Fibroblast of the aortic adventitia (primary cell): ENCODE measurements around the gene GSTO1. TPM values are rescaled to one million over a fixed set of nuclear protein-coding genes. Genes with fewer than 3 reads are reported as not detected.

Experiments used
- DNase-seq: peaks from one replicate; pipeline ENCODE4 v3.0.0-alpha.2; 2010; ENCODE audit warnings: low read depth
- H3K4me3 ChIP-seq: 2 replicates; pipeline ENCODE4 v1.5.1; 2011; ENCODE audit warnings: low read depth, mild to moderate bottlenecking, control low read depth, low read length, moderate library complexity
- total RNA-seq: library from RNA; depleted of rRNA; stranded (reverse); fragments of >200 nt; gene quantifications from 2 replicates; pipeline ENCODE4 v1.2.3, GENCODE V29; 2012; ENCODE audit warnings: low replicate concordance
- TF ChIP-seq, protein P1 (sequence below): IDR thresholded peaks from 2 replicates; pipeline ENCODE4 v1.5.1; 2011; ENCODE audit warnings: mild to moderate bottlenecking, low read length, control low read depth, inconsistent platforms; ENCODE audit not compliant: insufficient read depth

The GSTO1 gene
- total RNA-seq, 1 donor, result 260 TPM

DNA sequence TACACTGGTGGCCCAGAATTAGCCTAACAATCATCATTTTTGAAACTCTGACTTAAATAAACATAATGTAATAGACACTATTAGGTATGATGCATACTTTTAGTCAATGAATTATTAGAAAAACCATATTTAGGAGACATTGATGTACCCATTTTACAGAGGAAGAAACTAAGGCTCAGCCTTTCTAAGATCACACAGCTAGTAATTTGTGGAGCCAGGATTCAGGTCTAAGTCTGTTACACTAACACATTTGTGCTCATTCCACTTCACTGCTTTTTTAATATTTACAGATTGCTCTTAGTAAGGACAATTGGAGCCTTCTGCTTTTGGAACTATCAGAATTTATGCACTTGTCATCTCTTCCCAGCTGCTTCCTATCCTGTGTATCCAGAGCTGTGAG is 31.4 kb upstream of the GSTO1 start:
- no peak overlapping the region for H3K4me3 ChIP-seq
- TF ChIP-seq, protein P1, sequence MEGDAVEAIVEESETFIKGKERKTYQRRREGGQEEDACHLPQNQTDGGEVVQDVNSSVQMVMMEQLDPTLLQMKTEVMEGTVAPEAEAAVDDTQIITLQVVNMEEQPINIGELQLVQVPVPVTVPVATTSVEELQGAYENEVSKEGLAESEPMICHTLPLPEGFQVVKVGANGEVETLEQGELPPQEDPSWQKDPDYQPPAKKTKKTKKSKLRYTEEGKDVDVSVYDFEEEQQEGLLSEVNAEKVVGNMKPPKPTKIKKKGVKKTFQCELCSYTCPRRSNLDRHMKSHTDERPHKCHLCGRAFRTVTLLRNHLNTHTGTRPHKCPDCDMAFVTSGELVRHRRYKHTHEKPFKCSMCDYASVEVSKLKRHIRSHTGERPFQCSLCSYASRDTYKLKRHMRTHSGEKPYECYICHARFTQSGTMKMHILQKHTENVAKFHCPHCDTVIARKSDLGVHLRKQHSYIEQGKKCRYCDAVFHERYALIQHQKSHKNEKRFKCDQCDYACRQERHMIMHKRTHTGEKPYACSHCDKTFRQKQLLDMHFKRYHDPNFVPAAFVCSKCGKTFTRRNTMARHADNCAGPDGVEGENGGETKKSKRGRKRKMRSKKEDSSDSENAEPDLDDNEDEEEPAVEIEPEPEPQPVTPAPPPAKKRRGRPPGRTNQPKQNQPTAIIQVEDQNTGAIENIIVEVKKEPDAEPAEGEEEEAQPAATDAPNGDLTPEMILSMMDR, result no peak
- no peak for DNase-seq

DNA sequence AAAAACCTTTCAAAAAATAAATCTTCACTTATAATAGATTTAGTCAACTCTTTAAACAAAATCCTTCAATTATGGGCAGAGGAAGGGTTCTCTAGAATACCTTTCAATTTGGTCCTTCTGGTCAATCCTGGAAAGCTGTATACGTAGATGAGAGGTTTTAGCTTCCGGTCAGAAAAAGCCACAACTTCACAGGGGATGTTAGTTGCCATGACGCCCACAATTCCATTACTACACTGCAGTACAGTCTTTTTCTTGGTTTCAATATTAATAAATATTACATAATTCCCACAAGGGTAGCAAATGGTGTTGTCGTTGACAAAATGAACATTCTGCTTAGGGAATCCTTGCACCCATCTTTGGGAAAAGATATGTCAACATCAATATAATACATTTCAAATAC is 24.2 kb upstream of the GSTO1 start:
- TF ChIP-seq, protein P1, result no peak
- no peak overlapping the region for H3K4me3 ChIP-seq
- DNase-seq, result no peak

GRCh38 chr10:104231784-104232612 is 22.7 kb upstream of the GSTO1 start, which contains the start of gene CFAP43:
TSS of gene CFAP43 (minus strand) at chr10:104232364. CDS start at chr10:104232246, 118 bp downstream.
- H3K4me3 ChIP-seq, result peak within 1 kb of the TSS; percentile 92
- peak; percentile 93 for DNase-seq
- TF ChIP-seq, protein P1, result no peak

DNA sequence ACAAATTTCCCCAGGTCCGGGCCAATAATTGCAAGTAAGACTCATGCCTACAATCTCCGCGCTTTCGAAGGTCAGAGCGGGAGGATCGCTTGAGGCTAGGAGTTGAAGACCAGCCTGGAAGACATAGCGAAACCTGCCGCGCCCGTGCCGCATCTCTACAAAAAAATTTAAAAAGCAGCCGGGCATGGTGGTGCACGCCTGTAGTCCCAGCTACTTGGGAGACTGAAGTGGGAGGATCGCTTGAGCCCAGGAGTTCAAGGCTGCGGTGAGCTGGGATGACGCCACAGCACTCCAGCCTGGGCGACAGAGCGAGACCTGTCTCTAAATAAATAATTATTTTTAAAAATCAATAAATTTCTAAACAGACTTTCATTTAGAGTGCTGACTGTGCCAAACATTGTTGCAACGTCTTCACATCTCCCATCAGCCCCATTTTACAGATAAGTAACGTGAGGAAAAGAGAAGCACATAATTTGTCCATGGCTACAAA is 22.0 kb upstream of the GSTO1 start:
- TF ChIP-seq, protein P1, result no peak
- no peak for DNase-seq
- H3K4me3 ChIP-seq, result peak overlapping the region; percentile 92

DNA sequence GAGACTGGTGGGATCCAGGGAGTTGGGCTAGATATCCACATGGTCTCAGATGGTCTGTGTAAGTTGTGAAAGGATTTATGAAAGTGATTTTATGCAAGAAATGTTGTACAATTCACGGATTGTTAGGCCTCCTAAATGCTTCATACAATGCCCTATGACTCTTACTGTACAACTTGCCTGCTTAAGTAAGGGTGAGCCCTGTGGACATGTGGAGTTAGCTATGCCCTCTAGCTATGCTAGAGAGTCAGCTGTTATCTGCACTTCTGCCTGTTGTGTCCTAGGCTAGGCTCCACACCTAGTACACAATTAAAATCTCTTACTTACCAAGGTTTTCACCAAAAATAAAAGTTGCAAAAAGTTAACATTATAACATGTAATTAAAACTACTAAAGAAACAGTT is 20.9 kb upstream of the GSTO1 start:
- TF ChIP-seq, protein P1, result no peak
- DNase-seq, result no peak
- H3K4me3 ChIP-seq, result no peak overlapping the region

DNA sequence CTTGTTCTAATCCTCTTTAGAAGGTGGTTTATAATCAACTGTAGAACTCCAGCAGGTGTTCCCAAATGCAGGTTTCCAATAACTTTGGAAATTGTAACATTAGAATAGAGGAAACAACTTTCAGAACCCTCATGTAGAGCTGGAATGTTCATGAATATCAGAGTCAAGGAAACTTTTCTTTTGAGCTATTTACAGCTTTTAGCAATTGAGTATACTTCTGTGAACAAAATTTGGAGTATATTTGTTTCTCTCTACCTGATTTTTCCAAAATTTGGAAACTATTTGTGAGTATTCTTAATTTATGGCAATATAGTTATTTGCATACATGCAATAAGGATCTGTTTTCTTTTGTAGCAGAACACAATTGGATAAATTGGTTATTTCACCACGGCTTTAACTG is 19.8 kb upstream of the GSTO1 start:
- H3K4me3 ChIP-seq, result no peak overlapping the region
- TF ChIP-seq, protein P1, result no peak
- DNase-seq, result no peak

DNA sequence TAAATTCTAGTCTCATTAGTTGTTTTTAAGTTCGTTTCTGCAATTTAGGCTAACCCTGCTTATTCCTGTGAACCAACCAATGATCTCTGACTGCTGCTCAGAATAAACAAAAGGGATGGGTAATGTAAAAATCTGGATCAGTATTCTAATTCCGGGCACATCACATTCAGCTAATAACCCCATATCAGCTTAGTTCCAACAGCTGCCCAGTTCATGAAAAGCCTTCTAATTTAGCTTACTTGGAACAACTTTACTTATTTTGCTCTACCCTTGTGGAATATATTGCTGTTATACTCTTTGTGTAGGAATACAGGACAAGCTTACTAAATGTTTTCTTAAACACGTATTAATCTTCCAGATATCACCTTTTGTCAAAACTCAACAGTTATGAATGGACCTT is 18.9 kb upstream of the GSTO1 start:
- no peak overlapping the region for H3K4me3 ChIP-seq
- TF ChIP-seq, protein P1, result no peak
- DNase-seq, result no peak
